ENCODE measurements around the gene SLC23A3. TPM values are rescaled to one million over a fixed set of nuclear protein-coding genes. Genes with fewer than 3 reads are reported as not detected.
A peak's percentile ranks its signal among the peaks of the same experiment; 100 is the strongest.
"Not testable (repeated sequence)": the region's sequence is repeated elsewhere in the genome, so short reads cannot be mapped to it uniquely, and the experiment has no call there.

Gene SLC23A3
- total RNA-seq, 2 experiments from 2014 or later, result 1.1 to 2.3 TPM

DNA sequence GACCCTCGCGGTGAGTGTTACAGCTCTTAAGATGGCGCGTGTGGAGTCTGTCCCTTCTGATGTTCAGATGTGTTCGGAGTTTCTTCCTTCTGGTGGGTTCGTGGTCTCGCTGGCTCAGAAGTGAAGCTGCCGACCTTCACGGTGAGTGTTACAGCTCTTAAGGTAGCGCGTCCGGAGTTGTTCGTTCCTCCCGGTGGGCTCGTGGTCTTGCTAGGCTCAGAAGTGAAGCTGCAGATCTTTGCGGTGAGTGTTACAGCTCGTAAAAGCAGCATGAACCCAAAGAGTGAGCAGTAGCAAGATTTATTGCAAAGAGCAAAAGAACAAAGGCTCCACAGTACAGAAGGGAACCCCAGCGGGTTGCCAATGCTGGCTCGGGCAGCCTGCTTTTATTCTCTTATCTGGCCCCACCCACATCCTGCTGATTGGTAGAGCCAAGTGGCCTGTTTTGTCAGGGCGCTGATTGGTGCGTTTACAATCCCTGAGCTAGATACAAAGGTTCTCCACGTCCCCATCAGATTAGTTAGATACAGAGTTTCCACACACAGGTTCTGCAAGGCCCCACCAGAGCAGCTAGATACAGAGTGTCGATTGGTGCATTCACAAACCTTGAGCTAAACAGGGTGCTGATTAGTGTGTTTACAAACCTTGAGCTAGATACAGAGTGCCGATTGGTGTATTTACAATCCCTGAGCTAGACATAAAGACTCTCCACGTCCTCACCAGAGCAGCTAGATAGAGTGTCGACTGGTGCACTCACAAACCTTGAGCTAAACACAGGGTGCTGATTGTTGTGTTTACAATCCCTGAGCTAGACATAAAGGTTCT lies 30.9 kb upstream of the SLC23A3 start:
- H3K36me3 Mint-ChIP-seq; intact Hi-C loops (cut with micrococcal nuclease); H3K9me3 Mint-ChIP-seq; H3K4me1 Mint-ChIP-seq (ENCODE audit: low read depth); H3K27me3 Mint-ChIP-seq: not testable (repeated sequence)
- ChIA-PET POLR2A (interaction anchor here (0.8 to 1.0 kb wide), 2 partner anchors 25 to 94 kb away, joined by 3 to 4 read pairs; no protein-coding TSS in a partner anchor), CTCF (interaction anchor here (1.7 to 1.8 kb wide), 2 partner anchors 30 to 94 kb away, joined by 6 to 7 read pairs; no protein-coding TSS in a partner anchor)
- Mint-ChIP-seq H3K4me3 (peak overlapping the region; percentile 59), H3K27ac (peak overlapping the region; percentile 75)
- peak; percentile 33 for DNase-seq

DNA sequence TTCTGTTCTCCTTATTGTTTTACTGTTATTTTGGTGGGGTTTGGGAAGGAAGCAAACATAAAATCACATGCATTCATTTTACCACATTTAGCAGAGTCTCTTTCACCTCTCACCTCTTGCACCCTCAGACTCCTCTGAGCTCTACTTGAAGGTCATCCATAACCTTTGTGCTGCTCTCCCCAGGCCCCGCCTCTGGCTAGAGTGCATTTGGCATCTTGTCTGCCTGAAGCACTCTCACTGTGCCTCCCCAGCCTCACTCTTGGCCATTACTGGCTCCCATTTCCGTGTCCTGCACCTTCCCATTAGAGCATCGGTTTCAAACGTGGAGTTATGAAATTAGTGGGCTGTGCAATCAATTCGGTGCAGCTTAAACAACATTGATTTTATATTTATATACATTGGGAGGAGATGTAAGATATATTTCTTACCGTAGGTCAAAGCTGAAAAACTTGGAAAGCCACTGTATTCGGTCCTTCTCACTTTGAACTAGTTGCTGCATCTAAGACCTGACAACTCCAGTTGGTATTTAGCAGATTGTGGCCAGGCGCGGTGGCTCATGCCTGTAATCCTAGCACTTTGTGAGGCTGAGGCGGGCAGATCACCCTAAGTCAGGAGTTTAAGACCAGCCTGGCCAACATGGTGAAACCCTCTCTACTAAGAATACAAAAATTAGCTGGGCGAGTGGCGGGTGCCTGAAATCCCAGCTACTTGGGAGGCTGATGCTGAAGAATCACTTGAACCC lies 29.8 kb upstream of the SLC23A3 start:
- ChIA-PET POLR2A (interaction anchor here (0.8 kb wide), 1 partner anchor 96 kb away, joined by 3 read pairs; no protein-coding TSS in a partner anchor), CTCF (interaction anchor here (0.7 to 1.7 kb wide), 2 partner anchors 95 kb away, joined by 3 to 6 read pairs; no protein-coding TSS in a partner anchor)
- Mint-ChIP-seq H3K9me3 (peaks cover 4% of the 10 kb centered on the region), H3K27ac (no peak overlapping the region), H3K4me1 (ENCODE audit: low read depth) (no peaks in the 10 kb centered on the region), H3K4me3 (no peak overlapping the region), H3K27me3 (peaks cover 5% of the 10 kb centered on the region), H3K36me3 (peaks cover 2% of the 10 kb centered on the region)
- DNase-seq, result no peak
- intact Hi-C loops (cut with micrococcal nuclease), result no loop called here

DNA sequence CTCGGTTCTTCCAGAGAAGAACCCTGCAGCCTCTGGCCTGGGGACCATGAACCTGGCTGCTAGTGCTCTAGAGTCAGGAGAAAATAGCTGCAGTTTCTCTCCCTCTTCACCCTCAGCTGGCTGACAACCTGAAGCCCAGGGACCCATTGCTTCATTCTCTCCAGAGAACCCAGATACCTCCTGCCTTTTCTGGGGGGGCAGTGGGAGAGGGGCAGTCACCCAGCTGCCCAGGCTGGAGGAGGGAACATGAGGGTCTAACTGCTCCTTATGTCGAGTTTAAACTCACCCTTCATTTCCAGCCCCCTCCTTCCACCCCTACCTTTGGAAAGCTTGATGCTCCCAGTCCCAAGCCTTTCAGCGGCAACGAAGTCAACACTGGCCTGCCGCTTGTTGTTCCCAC lies 29.1 kb upstream of the SLC23A3 start:
- ChIA-PET POLR2A (no interaction called here), CTCF (interaction anchor here (0.7 kb wide), 1 partner anchor 96 kb away, joined by 3 read pairs; no protein-coding TSS in a partner anchor)
- DNase-seq, result no peak
- intact Hi-C loops (cut with micrococcal nuclease), result no loop called here
- Mint-ChIP-seq H3K4me3 (no peak overlapping the region), H3K27ac (no peak overlapping the region), H3K27me3 (peaks cover 5% of the 10 kb centered on the region), H3K36me3 (peaks cover 2% of the 10 kb centered on the region), H3K9me3 (no peaks in the 10 kb centered on the region), H3K4me1 (ENCODE audit: low read depth) (no peaks in the 10 kb centered on the region)

DNA sequence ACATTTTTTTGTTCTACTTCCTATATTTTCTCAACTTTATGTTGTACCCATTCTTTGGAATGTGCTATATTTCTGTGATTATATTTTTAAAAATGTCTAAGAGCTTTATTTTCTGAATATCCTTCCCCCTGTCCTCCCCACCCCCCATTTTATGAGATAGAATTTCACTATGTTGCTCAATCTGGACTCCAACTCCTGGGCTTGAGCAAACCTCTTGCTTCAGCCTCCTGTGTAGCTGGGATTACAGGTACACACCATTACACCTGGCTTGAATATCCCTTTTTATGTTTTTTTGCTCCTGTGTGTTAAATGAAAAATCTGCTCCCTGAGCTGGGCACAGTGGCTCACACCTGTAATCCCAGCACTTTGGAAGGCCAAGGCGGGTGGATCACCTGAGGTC lies 27.6 kb upstream of the SLC23A3 start:
- H3K36me3 Mint-ChIP-seq, result peaks cover 2% of the 10 kb centered on the region
- POLR2A ChIA-PET, result interaction anchor here (0.7 kb wide), 1 partner anchor 16 kb away, joined by 3 read pairs; no protein-coding TSS in a partner anchor
- H3K4me3 Mint-ChIP-seq, result no peak overlapping the region
- no peak overlapping the region for H3K27ac Mint-ChIP-seq
- no peaks in the 10 kb centered on the region for H3K4me1 Mint-ChIP-seq (ENCODE audit: low read depth)
- intact Hi-C loops (cut with micrococcal nuclease), result no loop called here
- no peaks in the 10 kb centered on the region for H3K9me3 Mint-ChIP-seq
- CTCF ChIA-PET, result interaction anchor here (1.7 kb wide), 1 partner anchor 27 kb away, joined by 6 read pairs; the partner anchor contains the start of gene SLC23A3
- peaks cover 5% of the 10 kb centered on the region for H3K27me3 Mint-ChIP-seq
- no peak for DNase-seq

DNA sequence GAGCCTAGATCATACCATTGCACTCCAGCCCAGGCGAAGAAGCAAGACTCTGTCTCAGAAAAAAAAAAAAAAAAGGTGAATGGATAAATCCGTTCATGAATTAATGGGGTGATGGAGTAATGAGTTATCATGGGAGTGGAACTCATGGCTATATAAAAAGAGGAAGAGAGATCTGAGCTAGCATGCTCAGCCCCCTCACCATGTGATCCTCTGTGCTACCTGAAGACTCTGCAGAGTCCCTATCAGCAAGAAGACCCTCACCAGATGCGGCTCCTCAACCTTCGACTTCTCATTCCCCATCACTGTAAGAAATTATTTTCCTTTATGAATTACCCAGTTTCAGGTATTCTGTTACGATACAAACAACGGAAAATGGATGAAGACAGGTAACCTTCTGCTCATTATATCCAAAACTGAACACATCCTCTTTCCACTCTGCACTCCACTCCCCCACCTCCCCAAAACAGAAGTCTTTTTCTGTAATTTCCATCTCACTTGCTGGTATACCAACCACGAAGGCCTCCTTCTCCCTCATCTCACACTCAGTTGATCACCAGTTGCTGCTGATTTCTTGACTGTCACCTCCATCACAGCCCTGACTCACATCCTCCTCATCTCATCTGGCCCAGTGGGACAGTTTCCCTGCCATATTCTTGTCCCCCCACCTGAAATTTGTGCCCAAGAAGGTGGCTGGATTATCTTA lies 17.1 kb upstream of the SLC23A3 start:
- Mint-ChIP-seq H3K4me1 (ENCODE audit: low read depth) (peaks cover 14% of the 10 kb centered on the region), H3K27me3 (no peaks in the 10 kb centered on the region), H3K9me3 (no peaks in the 10 kb centered on the region), H3K27ac (peak overlapping the region; percentile 88), H3K36me3 (peaks cover 6% of the 10 kb centered on the region), H3K4me3 (peak overlapping the region; percentile 4)
- peak; percentile 56 for DNase-seq
- CTCF ChIA-PET, result no interaction called here
- intact Hi-C loops (cut with micrococcal nuclease), result loop anchor here (1.0 kb wide), 1 partner anchor 9 kb away; the partner anchor contains the start of gene RETREG2
- POLR2A ChIA-PET, result no interaction called here

DNA sequence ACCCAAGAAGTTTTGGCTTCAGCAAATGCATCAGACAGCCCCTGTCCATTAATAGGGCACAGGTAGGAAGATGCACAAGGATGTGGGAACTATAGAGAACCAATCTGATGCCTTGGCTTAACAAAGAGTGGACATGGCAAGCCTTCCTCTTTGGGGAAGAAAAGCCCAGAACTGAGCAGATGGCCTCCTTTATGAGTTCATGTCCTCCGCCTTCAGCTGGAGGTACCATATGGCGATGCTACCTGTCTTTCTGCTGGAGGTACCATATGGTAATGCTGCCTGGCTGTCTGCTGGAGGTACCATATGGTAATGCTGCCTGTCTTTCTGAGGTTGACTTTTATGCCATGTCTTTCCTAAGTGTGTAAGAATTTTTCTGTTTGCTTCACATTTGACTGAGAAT lies 14.3 kb upstream of the SLC23A3 start:
- Mint-ChIP-seq H3K27ac (no peak overlapping the region), H3K4me3 (no peak overlapping the region), H3K4me1 (ENCODE audit: low read depth) (peaks cover 39% of the 10 kb centered on the region), H3K27me3 (no peaks in the 10 kb centered on the region), H3K36me3 (peaks cover 15% of the 10 kb centered on the region), H3K9me3 (no peaks in the 10 kb centered on the region)
- ChIA-PET POLR2A (no interaction called here), CTCF (interaction anchor here (1.2 to 1.6 kb wide), 4 partner anchors 14 to 204 kb away, joined by 3 to 5 read pairs (median 4); partner anchors contain the start of genes NHEJ1 and SLC23A3)
- no peak for DNase-seq
- intact Hi-C loops (cut with micrococcal nuclease), result no loop called here

DNA sequence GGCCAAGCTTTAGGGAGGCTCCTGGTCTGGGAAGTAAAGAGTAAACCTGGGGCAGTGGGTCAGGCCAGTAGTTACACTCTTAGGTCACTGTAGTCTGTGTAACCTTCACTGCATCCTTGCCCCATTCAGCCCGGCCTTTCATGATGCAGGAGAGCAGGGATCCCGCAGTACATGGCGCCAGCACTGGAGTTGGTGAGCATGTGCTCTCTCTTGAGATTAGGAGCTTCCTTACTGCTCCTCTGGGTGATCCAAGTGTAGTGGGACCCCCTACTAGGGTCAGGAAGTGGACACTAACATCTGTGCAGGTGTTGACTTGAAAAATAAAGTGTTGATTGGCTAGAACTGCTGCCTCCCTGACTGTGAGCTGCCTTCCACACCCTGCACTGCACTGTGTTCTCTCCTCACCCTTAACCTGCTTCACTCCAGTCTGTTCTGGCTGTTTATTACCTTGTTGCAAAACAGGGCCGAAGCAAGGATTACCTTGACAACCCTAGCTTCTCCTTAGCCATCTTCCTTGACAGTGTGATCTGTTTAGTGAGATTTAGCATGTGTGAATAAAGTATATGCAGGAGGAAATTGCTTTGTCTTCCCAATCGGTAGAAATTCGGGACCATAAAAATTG lies 13.4 kb upstream of the SLC23A3 start:
- POLR2A ChIA-PET, result interaction anchor here (0.9 kb wide), 1 partner anchor 112 kb away, joined by 3 read pairs; no protein-coding TSS in a partner anchor
- H3K27ac Mint-ChIP-seq, result peak overlapping the region; percentile 39

DNA sequence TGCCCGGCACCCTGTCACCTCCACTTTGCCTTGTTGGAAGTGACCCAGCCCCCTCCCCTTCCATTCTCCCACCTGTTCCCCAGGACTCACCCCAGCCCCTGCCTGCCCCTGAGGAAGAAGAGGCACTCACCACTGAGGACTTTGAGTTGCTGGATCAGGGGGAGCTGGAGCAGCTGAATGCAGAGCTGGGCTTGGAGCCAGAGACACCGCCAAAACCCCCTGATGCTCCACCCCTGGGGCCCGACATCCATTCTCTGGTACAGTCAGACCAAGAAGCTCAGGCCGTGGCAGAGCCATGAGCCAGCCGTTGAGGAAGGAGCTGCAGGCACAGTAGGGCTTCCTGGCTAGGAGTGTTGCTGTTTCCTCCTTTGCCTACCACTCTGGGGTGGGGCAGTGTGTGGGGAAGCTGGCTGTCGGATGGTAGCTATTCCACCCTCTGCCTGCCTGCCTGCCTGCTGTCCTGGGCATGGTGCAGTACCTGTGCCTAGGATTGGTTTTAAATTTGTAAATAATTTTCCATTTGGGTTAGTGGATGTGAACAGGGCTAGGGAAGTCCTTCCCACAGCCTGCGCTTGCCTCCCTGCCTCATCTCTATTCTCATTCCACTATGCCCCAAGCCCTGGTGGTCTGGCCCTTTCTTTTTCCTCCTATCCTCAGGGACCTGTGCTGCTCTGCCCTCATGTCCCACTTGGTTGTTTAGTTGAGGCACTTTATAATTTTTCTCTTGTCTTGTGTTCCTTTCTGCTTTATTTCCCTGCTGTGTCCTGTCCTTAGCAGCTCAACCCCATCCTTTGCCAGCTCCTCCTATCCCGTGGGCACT lies 12.7 kb upstream of the SLC23A3 start:
- peaks cover 44% of the 10 kb centered on the region for H3K4me1 Mint-ChIP-seq (ENCODE audit: low read depth)

More for the DNA sequence above, 13.4 kb upstream of the SLC23A3 start:
- peaks cover 15% of the 10 kb centered on the region for H3K36me3 Mint-ChIP-seq
- no peak for DNase-seq
- no peaks in the 10 kb centered on the region for H3K27me3 Mint-ChIP-seq
- intact Hi-C loops (cut with micrococcal nuclease), result no loop called here
- CTCF ChIA-PET, result interaction anchor here (1.0 to 1.6 kb wide), 3 partner anchors 28 to 203 kb away, joined by 3 to 5 read pairs (median 4); no protein-coding TSS in a partner anchor
- H3K4me3 Mint-ChIP-seq, result no peak overlapping the region
- peaks cover 44% of the 10 kb centered on the region for H3K4me1 Mint-ChIP-seq (ENCODE audit: low read depth)
- no peaks in the 10 kb centered on the region for H3K9me3 Mint-ChIP-seq

DNA sequence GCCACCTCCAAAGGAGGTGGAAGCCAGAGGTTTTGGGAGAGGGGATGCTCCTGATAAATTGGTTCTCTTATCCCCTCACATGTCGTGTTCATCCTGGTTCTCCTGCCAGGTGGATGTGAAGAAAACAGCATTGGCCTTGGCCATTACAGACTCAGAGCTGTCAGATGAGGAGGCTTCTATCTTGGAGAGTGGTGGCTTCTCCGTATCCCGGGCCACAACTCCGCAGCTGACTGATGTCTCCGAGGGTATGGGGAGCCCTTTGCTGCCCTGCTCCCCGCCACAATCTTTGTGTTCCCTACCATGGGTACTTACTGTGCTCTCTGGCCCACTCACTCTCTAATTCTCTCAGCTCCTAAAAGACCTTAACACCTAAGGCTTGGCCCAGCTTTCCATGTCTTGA lies 11.7 kb upstream of the SLC23A3 start:
- Mint-ChIP-seq H3K4me1 (ENCODE audit: low read depth) (peaks cover 35% of the 10 kb centered on the region), H3K9me3 (no peaks in the 10 kb centered on the region), H3K4me3 (no peak overlapping the region), H3K36me3 (peaks cover 20% of the 10 kb centered on the region), H3K27ac (peak overlapping the region; percentile 72), H3K27me3 (no peaks in the 10 kb centered on the region)
- intact Hi-C loops (cut with micrococcal nuclease), result no loop called here
- DNase-seq, result no peak
- POLR2A ChIA-PET, result interaction anchor here (1.1 to 2.1 kb wide), 2 partner anchors 16 to 25 kb away, joined by 3 to 7 read pairs; partner anchors contain the start of gene ZFAND2B
- CTCF ChIA-PET, result interaction anchor here (0.8 to 1.6 kb wide), 5 partner anchors 8 to 27 kb away, joined by 3 to 7 read pairs (median 5); partner anchors contain the start of gene SLC23A3

More for the DNA sequence above, 12.7 kb upstream of the SLC23A3 start:
- intact Hi-C loops (cut with micrococcal nuclease), result no loop called here
- Mint-ChIP-seq H3K9me3 (no peaks in the 10 kb centered on the region), H3K4me3 (no peak overlapping the region), H3K27me3 (no peaks in the 10 kb centered on the region), H3K36me3 (peaks cover 17% of the 10 kb centered on the region), H3K27ac (peak overlapping the region; percentile 19)
- peak; percentile 34 for DNase-seq
- ChIA-PET POLR2A (interaction anchor here (0.9 to 2.1 kb wide), 2 partner anchors 24 to 112 kb away, joined by 3 to 7 read pairs; partner anchors contain the start of gene ZFAND2B), CTCF (interaction anchor here (1.0 to 1.6 kb wide), 6 partner anchors 9 to 202 kb away, joined by 3 to 7 read pairs (median 4); no protein-coding TSS in a partner anchor)

DNA sequence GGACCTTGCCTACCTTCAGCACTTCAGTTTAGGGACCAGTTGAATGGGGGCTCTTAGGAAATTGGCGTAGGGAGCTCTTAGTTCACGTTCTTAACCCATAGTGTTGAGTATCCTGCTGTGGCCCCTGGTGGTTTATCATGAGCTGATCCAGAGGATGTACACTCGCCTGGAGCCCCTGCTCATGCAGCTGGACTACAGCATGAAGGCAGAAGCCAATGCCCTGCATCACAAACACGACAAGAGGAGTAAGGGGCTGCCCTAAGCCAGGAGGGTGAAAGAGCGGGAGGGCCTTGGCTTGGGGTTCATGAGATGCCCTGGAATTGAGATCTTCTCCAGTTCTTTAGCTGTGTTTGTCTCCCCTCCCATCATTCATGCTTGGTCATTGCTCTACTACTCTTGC lies 11.1 kb upstream of the SLC23A3 start:
- ChIA-PET CTCF (interaction anchor here (1.1 to 1.6 kb wide), 2 partner anchors 11 to 22 kb away, joined by 5 read pairs; partner anchors contain the start of gene SLC23A3), POLR2A (interaction anchor here (1.1 to 2.1 kb wide), 2 partner anchors 16 to 25 kb away, joined by 3 to 7 read pairs; partner anchors contain the start of gene ZFAND2B)
- Mint-ChIP-seq H3K4me3 (no peak overlapping the region), H3K27me3 (no peaks in the 10 kb centered on the region), H3K9me3 (no peaks in the 10 kb centered on the region), H3K27ac (peak overlapping the region; percentile 72), H3K36me3 (peaks cover 17% of the 10 kb centered on the region), H3K4me1 (ENCODE audit: low read depth) (peaks cover 34% of the 10 kb centered on the region)
- intact Hi-C loops (cut with micrococcal nuclease), result no loop called here
- DNase-seq, result no peak
